Transverse colon (tissue), 4 donors: ENCODE measurements around the gene UNC93A. TPM values are rescaled to one million over a fixed set of nuclear protein-coding genes. Genes with fewer than 3 reads are reported as not detected.

ENCODE experiments used
- DNase-seq: peaks from one replicate; pipeline ENCODE4 v3.0.0-alpha.2; 2019
- H3K27ac ChIP-seq, 4 donors: fragments of 200-600 bp; sonication (generic); 2 replicates each; pipeline ENCODE4 v1.5.1; 2016 to 2018; ENCODE audit warnings: inconsistent platforms in 4 of 4
- H3K27me3 ChIP-seq: fragments of 200-600 bp; sonication (generic); 2 replicates; pipeline ENCODE4 v1.5.1; 2017; ENCODE audit warnings: inconsistent platforms
- H3K36me3 ChIP-seq, 4 donors: fragments of 200-600 bp; sonication (generic); 2 replicates each; pipeline ENCODE4 v1.5.1; 2017 to 2019; ENCODE audit warnings: inconsistent platforms in 4 of 4
- H3K4me1 ChIP-seq, 4 donors: fragments of 200-600 bp; sonication (generic); 2 replicates each; pipeline ENCODE4 v1.5.1; 2017 to 2020; ENCODE audit warnings: inconsistent platforms in 4 of 4
- H3K4me3 ChIP-seq, 4 donors: fragments of 200-600 bp; sonication (generic); 1 replicate in 1 of 4; 2 replicates in 3 of 4; pipeline versions ENCODE4 v1.5.1 to v1.6.1; 2017 to 2019; ENCODE audit warnings: inconsistent platforms in 4 of 4
- H3K9me3 ChIP-seq, 2 donors: fragments of 200-600 bp; sonication (generic); 2 replicates each; pipeline ENCODE4 v1.5.1; 2017 to 2019; ENCODE audit warnings: inconsistent platforms in 2 of 2
- EP300 ChIP-seq: sonication (generic); formaldehyde crosslinking; IDR thresholded peaks from one replicate; pipeline ENCODE4 v1.6.1; 2017; ENCODE audit warnings: antibody characterized with exemption, low read depth
- POLR2A ChIP-seq: fragments of 450-650 bp; IDR thresholded peaks from one replicate; pipeline ENCODE4 v1.6.1; 2016; ENCODE audit warnings: antibody characterized with exemption, mild to moderate bottlenecking, moderate library complexity
- POLR2AphosphoS5 ChIP-seq, 3 donors: sonication (generic); formaldehyde crosslinking; IDR thresholded peaks; one replicate each; pipeline ENCODE4 v1.6.1; 2016; ENCODE audit warnings: antibody characterized with exemption in 3 of 3
- WGBS, 2 donors: methylation state at CpG; one replicate each; pipeline ENCODE4 v1.1.5; 2018; ENCODE audit warnings: low coverage in 1 of 2; 5-methylcytosine and 5-hydroxymethylcytosine counted together
- in situ Hi-C, 4 donors: fragments of 200-750 bp; cut with MboI; loops; one replicate each; pipeline versions ENCODE4 v1.15.0 to v1.15.1; 2017; ENCODE audit warnings: low sequenced_read_pairs in 3 of 4, low pct_ligation_motif_present in 1 of 4, low pct_unique_long_range_greater_than_20kb in 1 of 4
- intact Hi-C: fragments of 100-400 bp; cut with DNase I; formaldehyde crosslinking; loops from one replicate; pipeline ENCODE4 v1.15.1; 2023; ENCODE audit warnings: low total_unique reads
- total RNA-seq, 4 donors: library from RNA; depleted of rRNA; stranded (reverse); fragments of >200 nt; gene quantifications; one replicate each; pipeline ENCODE4 v1.1.0, GENCODE V29; 2016
- TF ChIP-seq, protein P1 (sequence below), 5 experiments: fragments of 200-600 bp in 3 of 5; fragments of 450-650 bp in 2 of 5; sonication (generic) in 3 of 5; IDR thresholded peaks; 1 replicate in 2 of 5; 2 replicates in 3 of 5; pipeline ENCODE4 v1.5.1; 2016 to 2017; ENCODE audit warnings: antibody characterized with exemption in 5 of 5, inconsistent platforms in 3 of 5, mild to moderate bottlenecking in 2 of 5, moderate library complexity in 1 of 5

The UNC93A gene
- total RNA-seq, 4 donors from 2014 or later, result not detected

DNA sequence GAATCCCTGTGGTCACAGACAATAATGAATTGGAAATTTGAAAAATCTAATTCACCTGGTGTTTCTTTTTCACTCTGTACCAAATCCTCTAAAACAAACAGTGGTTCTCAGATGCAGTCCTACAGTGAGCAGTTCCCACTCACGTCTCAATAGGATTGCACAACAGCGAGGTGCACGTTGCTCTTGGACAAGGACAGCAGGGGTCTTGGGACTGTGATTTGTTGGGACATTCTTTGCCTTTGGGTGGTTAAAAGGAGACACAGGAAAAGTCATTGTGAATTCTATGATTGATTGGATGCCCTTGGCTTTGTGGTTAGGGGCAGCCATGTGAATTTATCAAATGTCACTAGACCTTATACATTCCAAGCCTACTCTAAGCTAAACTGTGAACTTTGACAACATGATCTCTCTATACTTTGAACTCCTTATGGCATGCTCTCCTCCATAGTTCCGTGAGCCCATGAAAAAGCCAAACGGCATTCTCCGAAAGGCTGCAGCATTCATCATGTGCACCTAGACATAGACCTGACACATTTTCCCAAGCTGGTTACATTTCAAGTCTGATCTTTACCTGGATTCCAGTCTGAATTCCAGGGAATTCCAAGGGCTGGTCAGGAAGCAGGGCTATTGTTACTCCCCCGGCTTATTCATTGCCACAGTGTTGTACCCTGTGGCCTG is 647 bp downstream of the UNC93A start:
- Histone ChIP-seq H3K9me3 (no peaks in the 10 kb centered on the region), H3K4me1 (peaks cover 0 to 3% (median 0%) of the 10 kb centered on the region in 4 donors), H3K4me3 (no peak overlapping the region), H3K27me3 (no peaks in the 10 kb centered on the region), H3K36me3 (no peaks in the 10 kb centered on the region), H3K27ac (no peak overlapping the region)
- in situ Hi-C loops, result no loop called here
- DNase-seq, result no peak
- 86% methylated on average over 7 of the region's 7 CpGs for WGBS, 2 donors
- intact Hi-C loops, result no loop called here
- TF ChIP-seq POLR2A (no peak), EP300 (no peak), POLR2AphosphoS5 (IDR thresholded peaks at IDR 0.05) (no peak)
- TF ChIP-seq, protein P1, sequence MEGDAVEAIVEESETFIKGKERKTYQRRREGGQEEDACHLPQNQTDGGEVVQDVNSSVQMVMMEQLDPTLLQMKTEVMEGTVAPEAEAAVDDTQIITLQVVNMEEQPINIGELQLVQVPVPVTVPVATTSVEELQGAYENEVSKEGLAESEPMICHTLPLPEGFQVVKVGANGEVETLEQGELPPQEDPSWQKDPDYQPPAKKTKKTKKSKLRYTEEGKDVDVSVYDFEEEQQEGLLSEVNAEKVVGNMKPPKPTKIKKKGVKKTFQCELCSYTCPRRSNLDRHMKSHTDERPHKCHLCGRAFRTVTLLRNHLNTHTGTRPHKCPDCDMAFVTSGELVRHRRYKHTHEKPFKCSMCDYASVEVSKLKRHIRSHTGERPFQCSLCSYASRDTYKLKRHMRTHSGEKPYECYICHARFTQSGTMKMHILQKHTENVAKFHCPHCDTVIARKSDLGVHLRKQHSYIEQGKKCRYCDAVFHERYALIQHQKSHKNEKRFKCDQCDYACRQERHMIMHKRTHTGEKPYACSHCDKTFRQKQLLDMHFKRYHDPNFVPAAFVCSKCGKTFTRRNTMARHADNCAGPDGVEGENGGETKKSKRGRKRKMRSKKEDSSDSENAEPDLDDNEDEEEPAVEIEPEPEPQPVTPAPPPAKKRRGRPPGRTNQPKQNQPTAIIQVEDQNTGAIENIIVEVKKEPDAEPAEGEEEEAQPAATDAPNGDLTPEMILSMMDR (IDR thresholded peaks at IDR 0.05), result no peak

DNA sequence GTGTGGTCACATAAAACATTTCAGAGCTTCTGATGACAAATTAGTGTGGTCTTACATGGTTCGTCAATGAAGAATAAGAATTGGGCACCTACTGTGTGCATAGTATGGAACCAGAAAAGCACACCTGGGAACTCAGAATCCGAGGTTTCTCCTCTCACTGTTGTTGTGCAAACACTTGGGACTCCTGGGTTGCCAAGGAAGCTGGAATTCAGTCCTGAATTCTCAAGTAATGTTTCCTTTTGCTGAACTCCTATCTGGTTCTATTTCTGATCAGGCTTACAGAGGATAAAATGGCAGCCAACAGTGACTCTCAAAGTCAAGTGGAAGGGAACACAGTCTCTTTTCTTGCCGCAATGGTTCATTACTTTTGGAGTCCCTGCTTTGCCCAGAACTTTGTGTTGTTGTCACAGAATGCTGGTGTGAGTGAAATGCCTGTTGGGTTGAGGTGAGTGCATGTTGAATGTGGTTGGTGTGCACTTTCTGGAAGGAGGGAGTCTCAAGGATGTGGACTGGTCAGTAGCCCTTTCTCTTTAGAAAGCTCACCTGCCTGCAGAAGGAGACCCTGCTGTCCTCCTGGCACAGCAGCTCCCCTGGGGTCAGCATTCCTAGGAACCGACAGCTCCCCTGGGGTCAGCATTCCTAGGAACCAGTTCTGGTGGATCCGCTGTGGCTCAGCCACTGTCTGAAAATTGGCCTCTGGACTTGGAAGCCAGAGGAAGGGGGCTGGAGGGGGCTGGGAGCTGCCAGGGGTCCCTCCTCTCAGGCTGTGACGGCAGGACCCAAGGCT is 1.4 kb downstream of the UNC93A start:
- in situ Hi-C loops (no loop called here), intact Hi-C loops (no loop called here)
- no peak overlapping the region for H3K27ac ChIP-seq
- H3K27me3 ChIP-seq, result no peaks in the 10 kb centered on the region
- H3K4me3 ChIP-seq, result no peak overlapping the region
- no peak for DNase-seq
- no peaks in the 10 kb centered on the region for H3K36me3 ChIP-seq
- whole genome bisulfite sequencing, 2 donors, result 80 to 84% methylated on average over 3 to 6 of the region's 6 CpGs
- peaks cover 0 to 3% (median 0%) of the 10 kb centered on the region in 4 donors for H3K4me1 ChIP-seq
- H3K9me3 ChIP-seq, result no peaks in the 10 kb centered on the region
- TF ChIP-seq POLR2AphosphoS5 (IDR thresholded peaks at IDR 0.05), result no peak
- TF ChIP-seq, protein P1 (IDR thresholded peaks at IDR 0.05), result no peak
- no peak for TF ChIP-seq EP300
- TF ChIP-seq POLR2A, result no peak

DNA sequence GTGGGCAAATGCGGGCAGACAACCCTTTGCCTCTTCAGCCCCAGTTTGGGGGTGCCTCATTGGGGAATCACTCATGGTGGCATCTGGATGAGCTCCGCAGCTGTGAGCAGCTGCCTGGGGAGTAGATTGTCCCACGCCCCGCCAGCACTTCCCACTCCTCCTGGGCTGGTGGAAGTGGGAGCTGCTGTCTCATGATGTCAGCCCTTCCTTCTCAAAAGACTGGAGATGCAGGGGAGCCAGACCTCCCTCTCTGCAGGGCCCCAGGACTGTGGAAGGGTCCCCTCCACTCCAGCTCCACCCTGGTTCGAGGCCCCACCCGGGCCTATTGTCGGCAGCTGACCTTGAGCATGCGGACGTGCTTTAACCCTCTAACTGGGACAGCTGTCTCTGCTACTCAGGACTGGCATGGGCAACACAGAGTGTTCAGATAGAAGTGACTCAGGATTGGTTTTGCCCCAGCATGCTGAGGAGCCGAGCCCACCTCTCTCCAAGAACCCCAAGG is 2.0 kb downstream of the UNC93A start:
- 70% methylated on average over 10 of the region's 10 CpGs; no CpG with 5 or more reads in 1 of the 2 donors for WGBS, 2 donors
- peaks cover 0 to 3% (median 0%) of the 10 kb centered on the region in 4 donors for H3K4me1 ChIP-seq
- H3K36me3 ChIP-seq, result no peaks in the 10 kb centered on the region
- DNase-seq, result no peak
- TF ChIP-seq POLR2A (no peak), POLR2AphosphoS5 (IDR thresholded peaks at IDR 0.05) (no peak), EP300 (no peak)
- TF ChIP-seq, protein P1 (IDR thresholded peaks at IDR 0.05), result no peak
- H3K27me3 ChIP-seq, result no peaks in the 10 kb centered on the region
- H3K4me3 ChIP-seq, result no peak overlapping the region
- no peak overlapping the region for H3K27ac ChIP-seq
- in situ Hi-C loops, result no loop called here
- intact Hi-C loops, result no loop called here
- H3K9me3 ChIP-seq, result no peaks in the 10 kb centered on the region

DNA sequence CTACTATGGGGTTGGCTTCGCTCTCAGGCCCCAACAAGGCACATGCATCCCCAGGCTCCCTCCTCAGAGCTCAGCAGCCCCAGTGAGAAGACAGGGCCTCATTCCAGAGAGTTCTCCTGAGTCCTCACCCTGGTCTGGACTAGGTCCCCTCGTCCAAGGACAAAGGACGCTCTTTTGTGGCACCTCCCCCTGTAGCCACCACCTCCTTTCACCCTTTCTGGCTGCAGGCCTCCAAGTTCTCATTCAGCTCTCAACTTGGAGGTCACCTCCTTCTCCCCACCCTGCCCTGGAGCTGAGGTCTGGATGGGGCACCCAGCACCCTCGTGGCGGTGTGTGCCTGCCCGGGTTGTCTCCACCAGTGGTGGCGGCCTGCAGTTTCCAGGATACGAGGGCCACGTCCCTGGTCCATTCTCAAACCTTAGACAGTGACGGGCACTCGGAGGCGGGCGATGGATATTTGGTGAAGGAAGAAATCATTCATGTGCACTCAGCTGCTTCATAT is 2.5 kb downstream of the UNC93A start:
- TF ChIP-seq POLR2AphosphoS5 (IDR thresholded peaks at IDR 0.05), result no peak
- no peak for TF ChIP-seq EP300
- TF ChIP-seq, protein P1 (IDR thresholded peaks at IDR 0.05), result no peak
- TF ChIP-seq POLR2A, result no peak
- intact Hi-C loops (no loop called here), in situ Hi-C loops (no loop called here)
- peaks cover 0 to 3% (median 0%) of the 10 kb centered on the region in 4 donors for H3K4me1 ChIP-seq
- H3K36me3 ChIP-seq, result no peaks in the 10 kb centered on the region
- H3K27ac ChIP-seq, result no peak overlapping the region
- WGBS, 2 donors, result 95% methylated on average over 13 of the region's 13 CpGs; no CpG with 5 or more reads in 1 of the 2 donors
- no peaks in the 10 kb centered on the region for H3K9me3 ChIP-seq
- H3K4me3 ChIP-seq, result no peak overlapping the region
- no peaks in the 10 kb centered on the region for H3K27me3 ChIP-seq
- no peak for DNase-seq
